ENCODE results near the gene ANGPTL2. TPM values are rescaled to one million over a fixed set of nuclear protein-coding genes. Genes with fewer than 3 reads are reported as not detected.
A peak's percentile ranks its signal among the peaks of the same experiment; 100 is the strongest.

The ANGPTL2 gene
- total RNA-seq, 1 donor from 2014 or later, result 65.8 TPM

DNA sequence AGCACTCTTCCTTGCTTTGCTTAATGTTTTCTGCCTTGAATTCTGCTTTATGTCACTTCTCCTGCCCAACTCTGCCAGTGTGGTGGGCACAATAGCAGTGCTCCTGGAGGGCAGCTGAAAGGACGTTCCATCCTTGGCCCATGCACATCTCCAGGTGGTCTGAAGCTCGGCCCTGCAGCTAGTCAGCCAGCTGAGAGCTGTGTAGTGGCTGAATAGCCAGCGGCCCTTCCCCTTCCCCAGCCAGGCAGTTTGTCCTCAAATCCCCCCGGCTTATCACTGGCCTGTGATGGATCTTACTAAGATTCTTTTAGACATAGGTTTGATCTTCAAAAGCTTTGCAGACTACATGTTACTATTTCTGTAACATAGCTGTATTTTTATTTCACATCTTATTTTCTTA, 42.7 kb upstream of the ANGPTL2 start:
- H3K27me3 ChIP-seq, result no peaks in the 10 kb centered on the region
- peaks cover 40% of the 10 kb centered on the region for H3K4me1 ChIP-seq
- H3K27ac ChIP-seq, result no peak overlapping the region
- no peak for DNase-seq (ENCODE audit: extremely low spot score in 2 of 2)
- intact Hi-C loops (cut with DNase I), result no loop called here
- no peak overlapping the region for H3K4me3 ChIP-seq
- no peaks in the 10 kb centered on the region for H3K36me3 ChIP-seq
- no peak for TF ChIP-seq POLR2AphosphoS5 (IDR thresholded peaks at IDR 0.05; ENCODE audit: insufficient read depth in 1 of 2, low read depth in 1 of 2)
- TF ChIP-seq POLR2A (IDR thresholded peaks at IDR 0.05), result no peak
- no peak for TF ChIP-seq CTCF (IDR thresholded peaks at IDR 0.05)
- no peaks in the 10 kb centered on the region for H3K9me3 ChIP-seq

DNA sequence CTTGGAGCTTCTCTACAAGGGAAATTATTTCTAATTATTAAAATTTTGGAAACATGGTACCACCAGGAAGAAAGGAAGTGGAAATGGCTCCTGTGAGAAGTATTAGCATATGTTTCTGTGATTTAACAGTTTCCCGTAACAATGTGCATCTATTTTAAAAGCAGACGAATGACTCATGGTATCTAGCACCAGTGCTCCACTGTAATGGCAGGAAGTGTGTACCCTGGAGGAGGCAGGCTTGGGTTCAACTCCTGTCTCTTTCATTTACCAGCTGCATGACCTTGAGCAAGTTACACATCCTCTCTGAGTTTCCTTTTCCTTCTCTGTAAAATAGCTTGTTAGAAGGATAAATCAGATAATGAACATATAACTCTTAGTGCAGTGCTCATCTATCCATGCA, 41.0 kb upstream of the ANGPTL2 start:
- intact Hi-C loops (cut with DNase I), result no loop called here
- H3K4me3 ChIP-seq, result no peak overlapping the region
- H3K9me3 ChIP-seq, result no peaks in the 10 kb centered on the region
- no peaks in the 10 kb centered on the region for H3K36me3 ChIP-seq
- DNase-seq (ENCODE audit: extremely low spot score in 2 of 2), result no peak
- TF ChIP-seq POLR2AphosphoS5 (IDR thresholded peaks at IDR 0.05; ENCODE audit: insufficient read depth in 1 of 2, low read depth in 1 of 2), result peak in 1 of 2 donors; percentile 38
- no peak for TF ChIP-seq POLR2A (IDR thresholded peaks at IDR 0.05)
- H3K27ac ChIP-seq, result no peak overlapping the region
- no peaks in the 10 kb centered on the region for H3K27me3 ChIP-seq
- peaks cover 40% of the 10 kb centered on the region for H3K4me1 ChIP-seq

- Histone ChIP-seq H3K27ac (no peak overlapping the region), H3K4me1 (peaks cover 40% of the 10 kb centered on the region), H3K36me3 (no peaks in the 10 kb centered on the region), H3K27me3 (no peaks in the 10 kb centered on the region), H3K4me3 (no peak overlapping the region), H3K9me3 (no peaks in the 10 kb centered on the region)
- intact Hi-C loops (cut with DNase I), result no loop called here
- no peak for DNase-seq (ENCODE audit: extremely low spot score in 2 of 2)
- TF ChIP-seq POLR2A (IDR thresholded peaks at IDR 0.05) (no peak), CTCF (IDR thresholded peaks at IDR 0.05) (no peak), POLR2AphosphoS5 (IDR thresholded peaks at IDR 0.05; ENCODE audit: insufficient read depth in 1 of 2, low read depth in 1 of 2) (no peak)
Measured at GRCh38 chr9:127162864-127163365, 40.5 kb upstream of the ANGPTL2 start.

GRCh38 chr9:127162046-127162863, 39.8 kb upstream of the ANGPTL2 start:
- H3K27ac ChIP-seq, result no peak overlapping the region
- H3K9me3 ChIP-seq, result no peaks in the 10 kb centered on the region
- TF ChIP-seq CTCF (IDR thresholded peaks at IDR 0.05) (no peak), POLR2AphosphoS5 (IDR thresholded peaks at IDR 0.05; ENCODE audit: insufficient read depth in 1 of 2, low read depth in 1 of 2) (no peak), POLR2A (IDR thresholded peaks at IDR 0.05) (no peak)
- intact Hi-C loops (cut with DNase I), result no loop called here
- peaks cover 40% of the 10 kb centered on the region for H3K4me1 ChIP-seq
- DNase-seq (ENCODE audit: extremely low spot score in 2 of 2), result peak; percentile 82 to 90
- H3K36me3 ChIP-seq, result no peaks in the 10 kb centered on the region
- H3K27me3 ChIP-seq, result no peaks in the 10 kb centered on the region
- H3K4me3 ChIP-seq, result no peak overlapping the region

- TF ChIP-seq CTCF (IDR thresholded peaks at IDR 0.05), result no peak
- TF ChIP-seq POLR2AphosphoS5 (IDR thresholded peaks at IDR 0.05; ENCODE audit: insufficient read depth in 1 of 2, low read depth in 1 of 2), result no peak
- TF ChIP-seq POLR2A (IDR thresholded peaks at IDR 0.05), result no peak
- no peak overlapping the region for H3K4me3 ChIP-seq
- intact Hi-C loops (cut with DNase I), result no loop called here
- H3K27me3 ChIP-seq, result no peaks in the 10 kb centered on the region
- no peaks in the 10 kb centered on the region for H3K9me3 ChIP-seq
- DNase-seq (ENCODE audit: extremely low spot score in 2 of 2), result peak; percentile 80 to 82
- H3K4me1 ChIP-seq, result peaks cover 40% of the 10 kb centered on the region
- H3K27ac ChIP-seq, result peak overlapping the region; percentile 87
- H3K36me3 ChIP-seq, result no peaks in the 10 kb centered on the region
Measured at GRCh38 chr9:127161081-127161624, 38.7 kb upstream of the ANGPTL2 start.

All from vagina (tissue), 2 donors.